ENCODE measurements around the gene TRIM61.

GRCh38 chr4:165013691-165014090, 36.2 kb upstream of the TRIM61 start:
- TF ChIP-seq CTCF (conservative IDR thresholded peaks at IDR 0.05; ENCODE audit: low read length) (no peak), EZH2phosphoT487 (IDR thresholded peaks at IDR 0.05; ENCODE audit: borderline replicate concordance) (no peak)

Data from Loucy (cell line).